ENCODE measurements around the gene AMBRA1.

DNA sequence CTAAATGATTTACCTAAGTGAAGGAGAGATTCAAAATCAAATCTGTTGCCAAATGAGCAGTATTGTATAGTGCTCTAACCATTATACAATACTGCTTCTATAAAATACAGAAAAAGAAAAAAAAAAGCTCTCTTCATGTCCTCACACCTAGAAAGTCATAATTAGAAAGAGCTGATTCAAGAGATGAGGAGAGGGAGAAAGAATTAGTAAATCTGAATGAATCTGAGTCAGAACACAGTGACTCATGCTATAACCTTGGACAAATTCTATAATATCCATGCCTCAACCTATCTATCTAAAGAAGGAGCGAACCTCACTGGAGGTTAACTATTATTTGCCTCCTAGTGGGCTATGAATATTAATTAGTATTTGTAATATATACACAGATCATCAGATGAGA is 29.4 kb downstream of the AMBRA1 start:
- no peak for TF ChIP-seq CTCF (IDR thresholded peaks at IDR 0.05; ENCODE audit: insufficient read depth, low read length)
- TF ChIP-seq REST (IDR thresholded peaks at IDR 0.05; ENCODE audit: insufficient replicate concordance, low read depth): no peak
- TF ChIP-seq POLR2AphosphoS5 (IDR thresholded peaks at IDR 0.05; ENCODE audit: low read depth): no peak
- no peak for TF ChIP-seq SPI1 (IDR thresholded peaks at IDR 0.05; ENCODE audit: borderline replicate concordance, low read depth)
- TF ChIP-seq GABPA (IDR thresholded peaks at IDR 0.05; ENCODE audit: low read depth): no peak
